Measurements from ENCODE around the gene SPATA31C1.

SPATA31C1 gene

DNA sequence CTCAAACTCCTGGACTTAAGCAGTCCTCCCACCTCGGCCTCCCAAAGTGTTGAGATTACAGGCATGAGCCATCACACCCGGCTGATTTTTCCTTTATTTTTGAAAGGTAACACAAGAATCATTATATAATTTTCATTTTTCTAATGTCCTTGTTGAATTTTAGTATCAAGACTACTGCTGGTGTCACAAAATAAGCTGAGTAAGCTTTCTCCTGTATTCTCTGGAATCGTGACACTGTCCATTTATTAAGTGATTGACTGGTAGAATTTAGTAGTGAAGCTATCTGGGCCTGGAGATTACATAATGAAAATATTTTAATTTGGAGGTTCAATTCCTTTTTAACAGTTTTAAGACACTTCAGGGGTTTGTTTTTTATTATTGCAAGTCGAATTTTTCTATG, 47.1 kb downstream of the SPATA31C1 start:
- DNase-seq (ENCODE audit: low read depth) = no peak
- TF ChIP-seq CTCF (conservative IDR thresholded peaks at IDR 0.05; ENCODE audit: low read depth, low read length) = no peak
- no peak overlapping the region for H3K4me3 ChIP-seq (ENCODE audit: low read length)

DNA sequence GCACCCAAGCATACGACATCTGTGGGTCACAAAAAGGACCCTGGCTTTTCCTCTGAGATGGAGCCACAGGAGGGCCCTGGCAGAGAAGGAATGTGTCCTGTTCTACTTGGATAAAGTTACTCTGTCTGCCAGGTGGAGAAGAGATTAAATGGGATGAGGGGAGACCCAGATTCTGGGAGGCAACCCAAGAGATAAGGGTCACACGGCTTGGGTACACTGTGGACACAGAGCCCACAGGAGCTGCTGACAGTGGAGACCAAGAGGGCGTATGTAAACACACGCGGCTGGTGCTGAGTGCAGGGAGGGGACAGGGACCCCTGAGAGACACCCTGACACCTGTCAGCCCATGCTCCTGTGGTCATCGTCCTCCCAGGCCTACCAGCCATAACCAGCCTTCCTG, 50.4 kb downstream of the SPATA31C1 start:
- TF ChIP-seq CTCF (conservative IDR thresholded peaks at IDR 0.05; ENCODE audit: low read depth, low read length) = no peak
- H3K4me3 ChIP-seq (ENCODE audit: low read length) = no peak overlapping the region
- no peak for DNase-seq (ENCODE audit: low read depth)

- no peak overlapping the region for H3K4me3 ChIP-seq (ENCODE audit: low read length)
- no peak for TF ChIP-seq CTCF (conservative IDR thresholded peaks at IDR 0.05; ENCODE audit: low read depth, low read length)
- DNase-seq (ENCODE audit: low read depth) = no peak
Measured at GRCh38 chr9:87970602-87971001, 52.8 kb downstream of the SPATA31C1 start.

DNA sequence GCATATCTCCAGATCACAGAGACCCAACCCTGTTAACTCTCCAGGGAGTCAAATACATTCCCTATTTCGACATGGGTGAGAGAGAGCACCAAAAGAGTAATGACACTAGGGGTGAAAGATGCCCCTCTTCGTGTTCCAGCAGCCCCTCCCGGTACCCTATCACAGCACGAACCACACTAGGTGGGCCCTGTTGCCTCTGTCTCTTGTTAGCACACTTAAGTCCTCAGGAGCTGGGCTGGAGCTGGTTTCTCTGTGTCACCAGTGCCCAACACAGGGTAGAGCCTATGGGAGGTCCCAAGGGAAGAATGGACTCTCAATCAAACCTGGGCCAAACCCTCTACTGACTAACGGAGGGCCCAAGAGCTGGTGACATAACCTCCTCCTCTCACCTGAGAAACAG, 55.4 kb downstream of the SPATA31C1 start:
- TF ChIP-seq CTCF (conservative IDR thresholded peaks at IDR 0.05; ENCODE audit: low read depth, low read length) = no peak
- no peak overlapping the region for H3K4me3 ChIP-seq (ENCODE audit: low read length)
- no peak for DNase-seq (ENCODE audit: low read depth)
